Activated CD4-positive, alpha-beta memory T cell treated with anti-CD3 and anti-CD28 coated beads for 36 hours (primary cell): ENCODE measurements around the gene LSM7. TPM values are rescaled to one million over a fixed set of nuclear protein-coding genes. Genes with fewer than 3 reads are reported as not detected.

Experiments used
- CTCF ChIA-PET: fragments of 350-600 bp; sonication (Branson Sonifier 250); formaldehyde crosslinking; loops from one replicate; lab custom pipeline; 2021; ENCODE audit warnings: antibody characterized with exemption, inconsistent platforms; lab: Charles Lee
- POLR2A ChIA-PET: fragments of 350-600 bp; sonication (Branson Sonifier 250); formaldehyde crosslinking; loops from one replicate; lab custom pipeline; 2021; ENCODE audit warnings: antibody characterized with exemption; lab: Charles Lee
- DNase-seq: peaks from one replicate; pipeline ENCODE4 v3.0.0-alpha.2; 2020
- H3K27ac Mint-ChIP-seq: one replicate; pipeline ENCODE4 v1.8.0; 2021; ENCODE audit warnings: mixed read lengths
- H3K27me3 Mint-ChIP-seq: one replicate; pipeline ENCODE4 v1.8.0; 2021; ENCODE audit warnings: mixed read lengths
- H3K36me3 Mint-ChIP-seq: one replicate; pipeline ENCODE4 v1.8.0; 2021; ENCODE audit warnings: mixed read lengths
- H3K4me1 Mint-ChIP-seq: one replicate; pipeline ENCODE4 v1.8.0; 2021; ENCODE audit warnings: low read depth, mixed read lengths
- H3K4me3 Mint-ChIP-seq: one replicate; pipeline ENCODE4 v1.8.0; 2021; ENCODE audit warnings: mild to moderate bottlenecking, mixed read lengths
- H3K9me3 Mint-ChIP-seq: one replicate; pipeline ENCODE4 v1.8.0; 2021; ENCODE audit warnings: mixed read lengths
- intact Hi-C: fragments of 100-400 bp; cut with micrococcal nuclease; formaldehyde crosslinking; loops from one replicate; pipeline ENCODE4 v1.15.1; 2023
- total RNA-seq, 2 experiments: library from RNA; stranded (reverse); gene quantifications; one replicate each; pipeline ENCODE4 v1.2.3, GENCODE V29; 2021

Gene LSM7
- total RNA-seq, 2 experiments from 2014 or later: 137 to 144 TPM

- H3K27me3 Mint-ChIP-seq: peaks cover 28% of the 10 kb centered on the region
- DNase-seq: no peak
- peaks cover 6% of the 10 kb centered on the region for H3K36me3 Mint-ChIP-seq
- no peak overlapping the region for H3K27ac Mint-ChIP-seq
- no peak overlapping the region for H3K4me3 Mint-ChIP-seq
- peaks cover 18% of the 10 kb centered on the region for H3K9me3 Mint-ChIP-seq
- CTCF ChIA-PET: no interaction called here
- intact Hi-C loops: no loop called here
- POLR2A ChIA-PET: no interaction called here
- H3K4me1 Mint-ChIP-seq: peaks cover 2% of the 10 kb centered on the region
These were observed 15.4 kb downstream of the LSM7 start for GRCh38 chr19:2312820-2313501.

GRCh38 chr19:2311093-2311492 is 17.3 kb downstream of the LSM7 start:
- CTCF ChIA-PET: no interaction called here
- no peak for DNase-seq
- POLR2A ChIA-PET: no interaction called here
- Mint-ChIP-seq H3K9me3 (peaks cover 18% of the 10 kb centered on the region), H3K27me3 (peaks cover 36% of the 10 kb centered on the region), H3K4me3 (no peak overlapping the region), H3K27ac (no peak overlapping the region), H3K36me3 (peaks cover 6% of the 10 kb centered on the region), H3K4me1 (peaks cover 2% of the 10 kb centered on the region)
- intact Hi-C loops: no loop called here

- DNase-seq: no peak
- no peak overlapping the region for H3K4me3 Mint-ChIP-seq
- H3K9me3 Mint-ChIP-seq: peaks cover 6% of the 10 kb centered on the region
- intact Hi-C loops: no loop called here
- ChIA-PET CTCF (no interaction called here), POLR2A (interaction anchor here (0.6 to 1.7 kb wide), 2 partner anchors 15 to 107 kb away, joined by 3 to 4 read pairs; no protein-coding TSS in a partner anchor)
- peaks cover 2% of the 10 kb centered on the region for H3K4me1 Mint-ChIP-seq
- H3K36me3 Mint-ChIP-seq: peaks cover under 1% of the 10 kb centered on the region
- no peak overlapping the region for H3K27ac Mint-ChIP-seq
- peaks cover 42% of the 10 kb centered on the region for H3K27me3 Mint-ChIP-seq
These were observed 18.5 kb downstream of the LSM7 start for GRCh38 chr19:2309734-2310362.

GRCh38 chr19:2308114-2308556 is 20.3 kb downstream of the LSM7 start, which contains the start of gene LINGO3:
Gene LINGO3, minus strand, starts transcription at chr19:2308154. Its CDS starts 16,378 bp downstream, at chr19:2291776.
- Mint-ChIP-seq H3K36me3 (no peaks in the 10 kb centered on the region), H3K27ac (no peak within 1 kb of the TSS)
- POLR2A ChIA-PET: interaction anchor here (1.7 kb wide), 1 partner anchor 13 kb away, joined by 4 read pairs; no protein-coding TSS in a partner anchor

GRCh38 chr19:2307518-2308012 is 20.8 kb downstream of the LSM7 start:
- H3K9me3 Mint-ChIP-seq: no peaks in the 10 kb centered on the region
- no peak overlapping the region for H3K27ac Mint-ChIP-seq
- H3K4me3 Mint-ChIP-seq: no peak overlapping the region
- H3K27me3 Mint-ChIP-seq: peaks cover 51% of the 10 kb centered on the region
- POLR2A ChIA-PET: no interaction called here
- DNase-seq: no peak
- CTCF ChIA-PET: interaction anchor here (0.5 kb wide), 1 partner anchor 823 kb away, joined by 3 read pairs; no protein-coding TSS in a partner anchor
- no peaks in the 10 kb centered on the region for H3K36me3 Mint-ChIP-seq
- intact Hi-C loops: no loop called here
- H3K4me1 Mint-ChIP-seq: peaks cover 7% of the 10 kb centered on the region

More at GRCh38 chr19:2308114-2308556, 20.3 kb downstream of the LSM7 start, which contains the start of gene LINGO3:
- CTCF ChIA-PET: no interaction called here
- no peak for DNase-seq
- intact Hi-C loops: no loop called here
- peaks cover 49% of the 10 kb centered on the region for H3K27me3 Mint-ChIP-seq
- peaks cover 2% of the 10 kb centered on the region for H3K4me1 Mint-ChIP-seq
- H3K4me3 Mint-ChIP-seq: no peak within 1 kb of the TSS
- H3K9me3 Mint-ChIP-seq: no peaks in the 10 kb centered on the region

GRCh38 chr19:2306971-2307370 is 21.4 kb downstream of the LSM7 start:
- no peak overlapping the region for H3K4me3 Mint-ChIP-seq
- H3K9me3 Mint-ChIP-seq: no peaks in the 10 kb centered on the region
- no peaks in the 10 kb centered on the region for H3K36me3 Mint-ChIP-seq
- peaks cover 51% of the 10 kb centered on the region for H3K27me3 Mint-ChIP-seq
- no peak for DNase-seq
- ChIA-PET POLR2A (no interaction called here), CTCF (interaction anchor here (0.5 kb wide), 1 partner anchor 822 kb away, joined by 3 read pairs; no protein-coding TSS in a partner anchor)
- H3K4me1 Mint-ChIP-seq: peaks cover 7% of the 10 kb centered on the region
- intact Hi-C loops: no loop called here
- no peak overlapping the region for H3K27ac Mint-ChIP-seq

- no peaks in the 10 kb centered on the region for H3K36me3 Mint-ChIP-seq
- CTCF ChIA-PET: interaction anchor here (1.0 kb wide), 1 partner anchor 20 kb away, joined by 3 read pairs; no protein-coding TSS in a partner anchor
- POLR2A ChIA-PET: no interaction called here
- H3K27me3 Mint-ChIP-seq: peaks cover 51% of the 10 kb centered on the region
- H3K9me3 Mint-ChIP-seq: no peaks in the 10 kb centered on the region
- no peak overlapping the region for H3K4me3 Mint-ChIP-seq
- no peak for DNase-seq
- intact Hi-C loops: no loop called here
- peaks cover 7% of the 10 kb centered on the region for H3K4me1 Mint-ChIP-seq
- H3K27ac Mint-ChIP-seq: no peak overlapping the region
These were observed 22.0 kb downstream of the LSM7 start for GRCh38 chr19:2306281-2306806.

- no peak overlapping the region for H3K4me3 Mint-ChIP-seq
- H3K36me3 Mint-ChIP-seq: no peaks in the 10 kb centered on the region
- H3K27ac Mint-ChIP-seq: no peak overlapping the region
- intact Hi-C loops: no loop called here
- no peaks in the 10 kb centered on the region for H3K9me3 Mint-ChIP-seq
- peaks cover 51% of the 10 kb centered on the region for H3K27me3 Mint-ChIP-seq
- ChIA-PET POLR2A (no interaction called here), CTCF (interaction anchor here (1.0 kb wide), 1 partner anchor 20 kb away, joined by 3 read pairs; no protein-coding TSS in a partner anchor)
- no peak for DNase-seq
- peaks cover 7% of the 10 kb centered on the region for H3K4me1 Mint-ChIP-seq
These were observed 22.7 kb downstream of the LSM7 start for GRCh38 chr19:2305452-2306280.

- Mint-ChIP-seq H3K9me3 (no peaks in the 10 kb centered on the region), H3K4me3 (no peak overlapping the region), H3K27ac (no peak overlapping the region), H3K27me3 (peaks cover 38% of the 10 kb centered on the region), H3K4me1 (peaks cover 5% of the 10 kb centered on the region), H3K36me3 (no peaks in the 10 kb centered on the region)
- ChIA-PET CTCF (no interaction called here), POLR2A (no interaction called here)
- intact Hi-C loops: no loop called here
- no peak for DNase-seq
These were observed 25.1 kb downstream of the LSM7 start for GRCh38 chr19:2303211-2303798.

GRCh38 chr19:2302319-2303210 is 25.8 kb downstream of the LSM7 start:
- no peak for DNase-seq
- ChIA-PET CTCF (no interaction called here), POLR2A (no interaction called here)
- H3K36me3 Mint-ChIP-seq: no peaks in the 10 kb centered on the region
- H3K27ac Mint-ChIP-seq: no peak overlapping the region
- peaks cover 5% of the 10 kb centered on the region for H3K4me1 Mint-ChIP-seq
- no peaks in the 10 kb centered on the region for H3K9me3 Mint-ChIP-seq
- intact Hi-C loops: no loop called here
- peaks cover 37% of the 10 kb centered on the region for H3K27me3 Mint-ChIP-seq
- H3K4me3 Mint-ChIP-seq: no peak overlapping the region
